T-helper 1 cell treated with Interleukin-12 subunit alpha and Interleukin-12 subunit beta and Interleukin-4 antibody, amounts not matched to agents 30 μg/mL and 1 μg/mL, for 36 hours (primary cell): ENCODE measurements around the gene CLTCL1.

ENCODE experiments used
- H3K27ac Mint-ChIP-seq: one replicate; pipeline ENCODE4 v1.8.0; 2021; ENCODE audit warnings: mild to moderate bottlenecking, mixed read lengths
- H3K27me3 Mint-ChIP-seq: one replicate; pipeline ENCODE4 v1.8.0; 2021; ENCODE audit warnings: low read depth, mixed read lengths
- H3K36me3 Mint-ChIP-seq: one replicate; pipeline ENCODE4 v1.8.0; 2021; ENCODE audit warnings: low read depth, mixed read lengths
- H3K4me1 Mint-ChIP-seq: one replicate; pipeline ENCODE4 v1.8.0; 2021; ENCODE audit warnings: low read depth, mixed read lengths
- H3K4me3 Mint-ChIP-seq: one replicate; pipeline ENCODE4 v1.8.0; 2021; ENCODE audit warnings: mild to moderate bottlenecking, moderate library complexity, mixed read lengths
- H3K9me3 Mint-ChIP-seq: one replicate; pipeline ENCODE4 v1.8.0; 2021; ENCODE audit warnings: mixed read lengths

CLTCL1 gene

DNA sequence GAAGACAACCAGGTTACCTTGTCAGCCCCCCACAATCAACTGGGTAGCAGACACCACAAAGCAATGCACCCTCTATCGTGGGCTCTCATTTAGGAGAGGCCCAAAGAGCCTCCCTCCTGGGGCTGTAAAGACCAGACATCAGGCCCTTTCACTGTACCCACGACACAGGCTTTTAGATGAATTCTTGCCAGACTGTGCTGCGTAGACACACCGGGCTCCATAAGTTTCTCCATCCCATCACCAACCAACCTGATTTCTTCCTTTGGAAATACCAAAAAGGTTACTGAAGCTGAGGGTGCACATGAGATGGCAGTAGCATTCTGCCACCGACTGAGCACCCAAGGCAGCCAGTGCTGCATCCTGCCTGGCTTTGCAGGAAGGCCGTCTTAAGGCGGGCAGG is 66.5 kb downstream of the CLTCL1 start:
- H3K4me1 Mint-ChIP-seq: no peaks in the 10 kb centered on the region
- H3K4me3 Mint-ChIP-seq: no peak overlapping the region
- no peak overlapping the region for H3K27ac Mint-ChIP-seq
- H3K36me3 Mint-ChIP-seq: no peaks in the 10 kb centered on the region
- H3K27me3 Mint-ChIP-seq: no peaks in the 10 kb centered on the region
- no peaks in the 10 kb centered on the region for H3K9me3 Mint-ChIP-seq

DNA sequence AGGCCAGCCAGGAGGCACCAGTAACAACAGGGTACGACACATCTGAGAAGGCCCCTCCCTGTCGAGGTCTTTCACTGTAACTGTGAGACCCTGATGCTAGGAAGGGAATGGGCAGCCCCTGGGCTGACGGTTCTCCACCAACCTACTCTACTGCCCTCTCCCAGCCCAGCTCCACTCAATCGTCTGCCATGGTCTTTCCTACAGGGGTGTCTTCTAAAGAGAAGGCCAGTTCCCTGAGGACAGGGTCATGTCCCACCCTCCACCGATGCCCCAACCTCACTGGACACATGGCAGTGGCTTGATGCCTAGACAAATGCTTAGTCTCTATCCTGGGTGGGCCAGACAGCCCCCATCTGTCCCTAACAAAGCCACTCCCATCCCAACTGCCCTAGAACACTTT is 67.0 kb downstream of the CLTCL1 start:
- Mint-ChIP-seq H3K27ac (no peak overlapping the region), H3K4me1 (no peaks in the 10 kb centered on the region), H3K9me3 (no peaks in the 10 kb centered on the region), H3K36me3 (no peaks in the 10 kb centered on the region), H3K4me3 (no peak overlapping the region), H3K27me3 (no peaks in the 10 kb centered on the region)

DNA sequence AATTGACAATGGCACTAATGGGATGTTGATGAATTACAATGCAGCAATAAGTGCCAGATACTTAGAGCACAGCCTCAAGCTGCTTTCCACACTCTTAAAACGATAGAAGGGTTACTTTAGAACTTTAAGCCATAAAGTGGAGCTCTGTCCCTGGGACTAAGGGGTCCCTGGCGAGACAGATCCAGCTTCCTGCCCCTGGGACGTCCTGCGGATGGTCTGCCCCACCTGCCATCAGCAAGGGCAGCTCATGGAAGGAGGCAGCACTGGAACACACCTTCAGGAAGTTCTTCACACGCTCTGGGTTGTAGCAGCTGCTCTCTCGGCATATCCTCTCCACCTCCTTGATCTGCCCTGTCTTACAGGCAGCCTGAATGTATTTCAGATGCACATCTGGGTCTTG is 67.9 kb downstream of the CLTCL1 start:
- no peaks in the 10 kb centered on the region for H3K4me1 Mint-ChIP-seq
- H3K4me3 Mint-ChIP-seq: no peak overlapping the region
- no peaks in the 10 kb centered on the region for H3K27me3 Mint-ChIP-seq
- H3K36me3 Mint-ChIP-seq: no peaks in the 10 kb centered on the region
- no peaks in the 10 kb centered on the region for H3K9me3 Mint-ChIP-seq
- no peak overlapping the region for H3K27ac Mint-ChIP-seq

DNA sequence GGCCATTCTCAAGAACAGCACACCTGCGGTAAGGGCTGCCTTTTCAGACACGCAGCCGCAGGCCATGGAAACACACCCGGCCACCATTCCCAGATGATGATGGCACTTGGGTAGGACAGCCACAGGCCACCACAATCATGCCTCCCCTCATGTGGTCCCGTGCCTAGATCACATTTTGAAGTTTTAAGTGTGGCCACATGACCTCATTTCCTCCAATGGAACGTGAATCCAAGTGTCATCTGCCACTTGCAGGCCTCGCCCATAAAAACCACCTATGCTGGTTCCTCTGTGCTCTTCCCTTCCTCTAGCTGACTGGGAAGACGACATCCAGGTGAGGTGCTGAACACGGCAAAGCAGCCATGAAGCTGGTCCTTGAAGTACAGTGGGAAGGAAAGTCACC is 68.4 kb downstream of the CLTCL1 start:
- Mint-ChIP-seq H3K27ac (no peak overlapping the region), H3K4me3 (no peak overlapping the region), H3K36me3 (no peaks in the 10 kb centered on the region), H3K9me3 (no peaks in the 10 kb centered on the region), H3K4me1 (peaks cover under 1% of the 10 kb centered on the region), H3K27me3 (no peaks in the 10 kb centered on the region)

DNA sequence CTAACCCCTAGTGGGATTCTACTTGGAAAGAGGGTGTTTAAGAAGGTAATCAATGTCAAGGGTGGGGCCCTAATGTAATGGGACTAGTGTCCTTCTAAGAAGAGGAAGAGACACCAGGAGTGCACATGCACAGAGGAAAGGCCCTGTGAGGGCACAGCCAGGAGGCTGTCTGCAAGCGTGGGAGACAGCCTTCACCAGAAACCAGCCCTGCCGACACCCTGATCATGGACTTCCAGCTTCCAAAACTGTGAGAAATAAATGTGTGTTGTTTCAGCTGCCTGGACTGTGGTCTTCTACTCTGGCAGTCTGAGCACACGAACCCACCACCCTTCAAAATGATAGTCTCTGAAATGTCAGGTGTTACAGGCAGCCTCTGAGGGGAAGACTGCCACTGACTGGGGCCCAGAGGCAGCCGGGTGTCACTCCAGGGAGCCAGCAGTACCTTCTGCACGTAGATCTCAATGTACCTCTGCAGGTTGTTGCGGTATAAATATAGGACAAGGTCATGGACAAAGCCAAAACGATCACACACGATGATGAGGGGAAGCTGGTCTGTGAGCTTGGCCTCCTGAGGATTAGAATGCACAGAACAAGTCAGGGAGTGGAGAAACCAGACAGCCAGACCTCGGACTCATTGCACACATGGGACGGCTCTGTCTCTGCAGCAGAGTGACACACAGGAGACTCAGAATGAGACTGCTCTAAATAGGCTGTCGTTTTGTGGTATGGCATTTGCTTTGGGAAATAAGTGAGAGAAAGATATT is 69.1 kb downstream of the CLTCL1 start:
- Mint-ChIP-seq H3K9me3 (no peaks in the 10 kb centered on the region), H3K4me1 (peaks cover 3% of the 10 kb centered on the region), H3K36me3 (no peaks in the 10 kb centered on the region), H3K27ac (no peak overlapping the region), H3K27me3 (no peaks in the 10 kb centered on the region), H3K4me3 (no peak overlapping the region)

DNA sequence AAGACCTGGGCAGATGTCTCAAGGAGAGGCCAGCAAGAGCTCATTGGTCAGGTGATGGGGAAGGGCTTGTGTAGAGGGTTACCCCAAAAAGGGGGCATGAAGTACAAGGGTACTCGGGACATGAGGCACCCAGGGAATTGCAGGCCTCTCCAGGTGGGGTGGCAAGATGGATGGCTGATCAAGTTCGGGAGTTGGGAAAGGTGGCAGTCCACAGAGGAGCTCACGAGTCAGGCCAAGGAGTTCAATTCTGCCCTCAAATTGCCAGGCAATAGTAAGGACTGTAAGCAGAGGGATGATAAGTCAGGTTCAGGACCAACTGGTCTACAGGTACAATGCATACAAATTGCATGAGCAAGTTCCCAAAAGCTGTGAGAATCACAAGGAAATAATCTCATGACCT is 70.7 kb downstream of the CLTCL1 start:
- peaks cover 3% of the 10 kb centered on the region for H3K4me1 Mint-ChIP-seq
- no peak overlapping the region for H3K4me3 Mint-ChIP-seq

DNA sequence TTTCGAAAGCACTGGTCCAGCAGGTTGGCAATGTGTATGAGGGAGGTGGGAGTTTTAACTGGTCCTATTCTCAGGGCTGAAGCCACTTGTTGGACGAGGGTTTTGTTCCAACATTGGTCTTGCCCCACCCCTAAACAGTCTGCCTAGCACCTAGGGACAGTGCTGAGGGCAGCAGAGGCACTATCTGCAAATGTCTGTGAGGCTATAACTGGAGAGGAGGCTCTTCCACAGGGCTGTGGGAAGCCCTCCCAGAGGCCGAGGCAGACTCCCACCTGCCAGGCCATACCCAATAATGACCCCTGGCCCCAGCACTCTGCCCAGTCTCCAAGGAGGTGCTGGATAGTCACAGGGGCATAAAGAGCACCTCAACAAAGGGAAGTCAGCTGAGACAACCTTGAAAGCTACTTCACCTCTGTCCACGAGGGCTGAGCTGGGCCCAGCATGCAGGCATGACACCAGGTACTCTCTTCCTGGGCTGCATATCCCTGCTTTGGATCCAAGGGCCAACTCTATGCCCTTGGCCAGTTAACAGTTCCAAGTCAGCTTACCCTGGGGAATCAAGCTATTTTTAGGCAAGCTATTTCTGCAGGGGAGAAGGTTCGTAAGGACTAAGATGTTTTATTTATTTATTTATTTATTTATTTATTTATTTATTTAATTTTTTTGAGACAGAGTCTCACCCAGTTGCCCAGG is 72.8 kb downstream of the CLTCL1 start:
- H3K36me3 Mint-ChIP-seq: no peaks in the 10 kb centered on the region
- no peak overlapping the region for H3K4me3 Mint-ChIP-seq
- H3K4me1 Mint-ChIP-seq: peaks cover 3% of the 10 kb centered on the region
- H3K9me3 Mint-ChIP-seq: no peaks in the 10 kb centered on the region
- H3K27ac Mint-ChIP-seq: no peak overlapping the region
- H3K27me3 Mint-ChIP-seq: no peaks in the 10 kb centered on the region

More for the DNA sequence above, 70.7 kb downstream of the CLTCL1 start:
- no peaks in the 10 kb centered on the region for H3K9me3 Mint-ChIP-seq
- H3K36me3 Mint-ChIP-seq: no peaks in the 10 kb centered on the region
- H3K27me3 Mint-ChIP-seq: no peaks in the 10 kb centered on the region
- H3K27ac Mint-ChIP-seq: no peak overlapping the region

DNA sequence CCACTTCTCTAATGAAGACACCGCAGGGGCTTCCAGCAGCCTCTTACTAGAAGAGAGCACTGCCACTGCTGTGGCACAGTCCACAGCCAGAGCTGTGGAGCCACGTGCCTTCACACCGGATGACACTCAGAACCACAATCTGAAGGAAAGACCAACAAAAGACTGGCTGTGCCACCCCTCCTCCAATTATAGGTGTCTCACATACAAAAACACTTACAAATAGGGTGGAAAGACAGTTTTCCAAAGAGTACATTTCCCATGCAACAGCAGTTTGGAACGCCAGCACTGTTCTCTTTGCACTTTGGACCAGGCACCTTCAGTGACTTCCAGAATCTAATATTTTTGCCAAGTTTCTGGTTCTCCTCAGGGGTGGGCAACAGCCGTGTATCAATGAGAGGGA is 74.9 kb downstream of the CLTCL1 start:
- peaks cover 7% of the 10 kb centered on the region for H3K4me1 Mint-ChIP-seq
- peaks cover 12% of the 10 kb centered on the region for H3K27me3 Mint-ChIP-seq
- no peaks in the 10 kb centered on the region for H3K36me3 Mint-ChIP-seq
- H3K4me3 Mint-ChIP-seq: no peak overlapping the region
- H3K9me3 Mint-ChIP-seq: no peaks in the 10 kb centered on the region
- H3K27ac Mint-ChIP-seq: no peak overlapping the region

DNA sequence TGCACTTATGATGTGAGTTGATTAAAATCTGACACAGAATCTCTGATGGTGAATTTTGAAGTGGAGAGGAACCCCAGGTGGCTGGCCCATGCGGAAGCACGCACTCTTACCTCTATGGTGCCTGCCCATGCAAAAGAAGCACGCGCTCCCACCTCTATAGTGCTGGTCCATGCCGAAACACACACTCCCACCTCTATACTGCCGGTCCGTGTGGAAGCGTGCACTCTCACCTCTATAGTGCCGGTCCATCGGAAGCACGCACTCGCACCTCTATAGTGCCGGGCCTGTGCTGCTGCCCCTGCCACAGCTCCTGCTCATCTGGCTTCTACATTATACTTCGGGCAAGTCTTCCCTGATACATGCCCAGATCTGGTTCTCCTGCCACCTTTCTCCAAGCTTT is 76.2 kb downstream of the CLTCL1 start:
- no peaks in the 10 kb centered on the region for H3K36me3 Mint-ChIP-seq
- H3K4me3 Mint-ChIP-seq: no peak overlapping the region
- H3K4me1 Mint-ChIP-seq: peaks cover 7% of the 10 kb centered on the region
- no peak overlapping the region for H3K27ac Mint-ChIP-seq
- H3K9me3 Mint-ChIP-seq: no peaks in the 10 kb centered on the region
- peaks cover 18% of the 10 kb centered on the region for H3K27me3 Mint-ChIP-seq

DNA sequence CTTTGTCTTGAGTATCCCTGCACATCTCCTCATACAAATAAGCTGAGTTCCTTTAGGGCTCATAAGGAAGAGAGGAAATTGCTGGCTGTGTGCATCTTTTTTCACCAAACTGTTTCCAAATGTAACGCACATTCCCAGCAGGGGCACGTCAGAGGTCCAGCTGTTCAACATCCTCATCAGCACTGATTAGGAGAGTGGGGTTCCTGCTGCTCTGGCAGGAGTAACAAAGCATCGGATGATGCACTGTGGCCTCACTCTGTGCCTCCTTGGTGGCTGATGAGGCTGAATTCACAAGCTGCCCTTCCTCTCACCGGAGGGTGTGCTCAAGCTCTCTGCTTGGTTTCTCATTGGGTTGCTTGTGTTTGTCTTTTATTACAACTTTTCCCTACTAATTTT is 77.4 kb downstream of the CLTCL1 start:
- Mint-ChIP-seq H3K27me3 (peaks cover 25% of the 10 kb centered on the region), H3K4me1 (peaks cover 7% of the 10 kb centered on the region), H3K9me3 (no peaks in the 10 kb centered on the region), H3K36me3 (no peaks in the 10 kb centered on the region), H3K27ac (no peak overlapping the region), H3K4me3 (no peak overlapping the region)

DNA sequence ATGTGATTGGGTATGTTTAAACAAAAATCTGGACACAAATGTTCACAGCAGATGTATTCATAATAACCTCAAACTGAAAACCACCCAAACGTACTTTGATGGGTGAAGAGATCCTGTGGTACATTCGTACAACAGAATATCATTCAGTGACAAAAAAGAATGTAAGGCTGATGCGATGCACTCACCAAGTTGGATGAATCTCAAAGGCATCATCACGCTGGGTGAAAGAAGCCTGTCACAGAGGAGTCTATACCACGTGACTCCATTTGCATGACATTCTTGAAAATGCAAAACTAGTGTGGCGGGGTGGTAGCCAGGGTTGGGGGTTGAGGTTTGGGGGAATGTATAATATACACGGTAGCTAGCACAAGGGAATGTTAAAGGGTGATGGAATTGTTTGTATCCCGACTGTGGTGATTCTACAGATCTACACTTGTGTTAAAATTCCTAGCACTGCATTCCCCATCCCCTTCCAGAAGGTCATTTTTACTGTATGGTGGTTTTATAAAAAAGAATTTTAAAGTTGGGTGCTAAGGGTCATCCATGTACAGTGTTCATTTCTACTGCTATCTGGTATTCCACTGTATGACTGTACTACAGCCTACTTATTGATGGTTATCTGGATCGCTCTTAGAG is 78.0 kb downstream of the CLTCL1 start:
- no peaks in the 10 kb centered on the region for H3K9me3 Mint-ChIP-seq
- no peak overlapping the region for H3K4me3 Mint-ChIP-seq
- H3K27ac Mint-ChIP-seq: no peak overlapping the region
- peaks cover 7% of the 10 kb centered on the region for H3K4me1 Mint-ChIP-seq
- H3K36me3 Mint-ChIP-seq: no peaks in the 10 kb centered on the region
- H3K27me3 Mint-ChIP-seq: peaks cover 25% of the 10 kb centered on the region

DNA sequence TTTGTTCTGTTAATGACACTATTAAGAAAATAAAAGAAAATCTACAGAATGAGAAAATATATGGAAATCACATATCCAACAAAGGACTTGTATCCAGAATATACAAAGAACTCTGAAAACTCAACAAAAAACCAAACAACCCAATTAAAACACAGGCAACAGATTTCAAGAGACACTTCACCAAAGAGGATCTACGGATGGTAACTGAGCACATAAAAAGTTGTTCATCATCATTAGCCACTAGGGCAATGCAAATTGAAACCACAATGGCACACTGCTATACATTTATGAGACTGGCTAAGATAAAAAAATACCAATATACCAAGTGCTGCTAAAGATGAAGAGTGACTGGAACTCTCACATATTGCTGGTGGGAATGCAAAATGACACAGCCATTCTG is 78.5 kb downstream of the CLTCL1 start:
- Mint-ChIP-seq H3K36me3 (no peaks in the 10 kb centered on the region), H3K4me1 (peaks cover 5% of the 10 kb centered on the region), H3K4me3 (no peak overlapping the region), H3K27me3 (peaks cover 25% of the 10 kb centered on the region), H3K27ac (no peak overlapping the region), H3K9me3 (no peaks in the 10 kb centered on the region)

DNA sequence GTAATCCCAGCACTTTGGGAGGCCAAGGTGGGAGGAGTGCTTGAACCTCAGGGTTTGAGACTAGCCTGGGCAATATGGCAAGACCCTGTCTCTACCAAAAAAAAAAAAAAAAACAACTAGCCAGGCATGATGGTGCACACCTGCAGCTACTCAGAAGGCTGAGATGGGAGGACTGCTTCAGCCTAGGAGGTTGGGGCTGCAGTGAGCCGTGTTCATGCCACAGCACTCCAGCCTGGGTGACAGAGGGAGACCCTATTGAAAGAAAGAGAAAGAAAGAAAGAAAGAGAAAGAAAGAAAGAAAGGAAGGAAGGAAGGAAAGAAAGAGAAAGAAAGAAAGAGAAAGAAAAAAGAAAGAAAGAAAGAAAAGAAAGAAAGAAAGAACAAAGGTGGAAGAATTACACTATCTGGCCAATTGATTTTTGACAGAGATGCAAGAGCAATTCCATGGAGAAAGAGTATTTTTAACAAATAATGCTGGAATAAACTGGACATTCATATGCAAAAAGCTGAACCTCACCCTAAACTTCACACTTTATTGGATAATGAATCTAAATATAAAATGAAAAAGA is 79.1 kb downstream of the CLTCL1 start:
- Mint-ChIP-seq H3K9me3 (no peaks in the 10 kb centered on the region), H3K36me3 (no peaks in the 10 kb centered on the region), H3K4me1 (peaks cover 4% of the 10 kb centered on the region), H3K27me3 (peaks cover 25% of the 10 kb centered on the region), H3K4me3 (no peak overlapping the region), H3K27ac (no peak overlapping the region)

DNA sequence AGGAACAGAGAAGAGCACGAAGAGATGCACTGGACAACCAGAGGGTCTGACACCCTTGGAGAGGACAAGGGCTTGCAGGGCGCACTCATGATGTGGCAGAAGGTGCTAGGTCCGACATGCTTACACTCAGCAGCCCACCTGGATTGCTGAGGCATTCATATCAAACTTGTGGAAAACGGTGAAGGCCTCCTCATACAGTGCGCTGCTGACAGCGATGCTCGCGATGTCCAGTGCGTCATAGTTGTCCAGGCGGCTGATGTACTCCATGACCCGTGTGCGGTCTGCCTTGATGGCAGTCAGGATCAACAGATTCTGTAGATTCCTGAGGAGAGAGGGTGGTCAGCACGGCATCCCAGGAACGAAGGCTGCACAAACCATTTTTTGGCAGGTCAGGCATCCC is 81.3 kb downstream of the CLTCL1 start:
- Mint-ChIP-seq H3K27ac (no peak overlapping the region), H3K4me1 (peaks cover 4% of the 10 kb centered on the region), H3K36me3 (no peaks in the 10 kb centered on the region), H3K27me3 (peaks cover 25% of the 10 kb centered on the region), H3K4me3 (no peak overlapping the region), H3K9me3 (no peaks in the 10 kb centered on the region)
